Measurements from ENCODE around the gene TULP4.

DNA sequence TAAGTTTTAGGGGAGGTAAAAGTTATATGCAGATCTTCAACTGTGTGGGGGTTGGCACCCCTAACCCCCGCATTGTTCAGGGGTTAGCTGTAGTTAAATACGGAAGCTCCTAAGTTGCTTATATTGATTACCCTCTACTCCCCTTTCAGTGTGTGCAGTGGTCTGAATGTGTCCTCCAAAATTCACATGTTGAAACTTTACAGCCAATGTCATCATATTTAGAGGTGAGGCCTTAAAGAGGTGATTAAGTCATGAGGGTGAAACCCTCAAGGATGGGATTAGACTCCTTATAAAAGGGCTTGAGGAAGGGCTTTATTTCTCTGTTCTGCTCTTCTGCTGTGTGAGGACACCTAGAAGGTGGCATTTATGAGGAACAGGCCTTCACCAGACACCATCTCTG lies 22.3 kb downstream of the TULP4 start:
- TF ChIP-seq, protein P1, sequence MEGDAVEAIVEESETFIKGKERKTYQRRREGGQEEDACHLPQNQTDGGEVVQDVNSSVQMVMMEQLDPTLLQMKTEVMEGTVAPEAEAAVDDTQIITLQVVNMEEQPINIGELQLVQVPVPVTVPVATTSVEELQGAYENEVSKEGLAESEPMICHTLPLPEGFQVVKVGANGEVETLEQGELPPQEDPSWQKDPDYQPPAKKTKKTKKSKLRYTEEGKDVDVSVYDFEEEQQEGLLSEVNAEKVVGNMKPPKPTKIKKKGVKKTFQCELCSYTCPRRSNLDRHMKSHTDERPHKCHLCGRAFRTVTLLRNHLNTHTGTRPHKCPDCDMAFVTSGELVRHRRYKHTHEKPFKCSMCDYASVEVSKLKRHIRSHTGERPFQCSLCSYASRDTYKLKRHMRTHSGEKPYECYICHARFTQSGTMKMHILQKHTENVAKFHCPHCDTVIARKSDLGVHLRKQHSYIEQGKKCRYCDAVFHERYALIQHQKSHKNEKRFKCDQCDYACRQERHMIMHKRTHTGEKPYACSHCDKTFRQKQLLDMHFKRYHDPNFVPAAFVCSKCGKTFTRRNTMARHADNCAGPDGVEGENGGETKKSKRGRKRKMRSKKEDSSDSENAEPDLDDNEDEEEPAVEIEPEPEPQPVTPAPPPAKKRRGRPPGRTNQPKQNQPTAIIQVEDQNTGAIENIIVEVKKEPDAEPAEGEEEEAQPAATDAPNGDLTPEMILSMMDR (IDR thresholded peaks at IDR 0.05): no peak
- no peak for TF ChIP-seq EZH2 (IDR thresholded peaks at IDR 0.05)

All from neural progenitor cell (in vitro differentiated cells).